ENCODE data around the gene RGL3.

DNA sequence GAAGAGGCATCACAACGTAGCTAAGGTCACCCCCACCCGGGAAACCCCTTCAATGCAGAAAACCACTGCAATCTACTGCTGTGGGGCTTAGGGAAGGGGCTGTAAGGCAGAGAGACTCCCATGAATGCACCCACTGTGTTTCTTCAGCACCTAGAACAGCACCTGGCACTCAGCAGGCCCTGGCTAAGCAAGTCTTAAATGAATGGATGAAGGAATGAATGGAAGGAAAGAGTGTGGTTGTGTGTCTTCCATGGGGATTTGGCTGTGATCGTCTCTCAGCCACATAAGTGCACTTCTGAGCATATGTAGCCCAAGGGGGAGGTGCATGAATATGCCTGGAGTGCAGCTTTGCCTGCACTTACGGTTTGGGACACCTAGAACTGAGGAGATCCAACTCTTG lies 69.9 kb downstream of the RGL3 start:
- TF ChIP-seq YY1 (IDR thresholded peaks at IDR 0.05; ENCODE audit: insufficient read depth, insufficient read length) = no peak
- no peak for TF ChIP-seq ZNF274 (IDR thresholded peaks at IDR 0.05; ENCODE audit: low read depth, low read length)
- no peak for TF ChIP-seq SUZ12 (IDR thresholded peaks at IDR 0.05; ENCODE audit: extremely low read depth, insufficient read depth, insufficient read length)

Measured in NT2/D1 (cell line).